OCI-LY1 (cell line): ENCODE results near the gene SIRT5.
A peak's percentile ranks its signal among the peaks of the same experiment; 100 is the strongest.

Experiments
- H2AFZ ChIP-seq: fragments of 200-600 bp; sonication (generic), shearing (Covaris generic); 2 replicates; pipeline ENCODE4 v1.6.0; 2014; ENCODE audit warnings: antibody characterized with exemption, mild to moderate bottlenecking, low read length
- H3F3A ChIP-seq: fragments of 200-600 bp; sonication (generic), shearing (Covaris generic); 2 replicates; pipeline ENCODE4 v1.6.0; 2014; ENCODE audit warnings: mild to moderate bottlenecking, antibody characterized with exemption, low read length, moderate library complexity; ENCODE audit not compliant: insufficient read depth
- H3K27ac ChIP-seq: fragments of 200-600 bp; sonication (generic); 2 replicates; pipeline ENCODE4 v1.5.1; 2014; ENCODE audit warnings: low read length, mixed run types, mild to moderate bottlenecking, low read depth; ENCODE audit not compliant: poor library complexity, severe bottlenecking
- H3K27me3 ChIP-seq: fragments of 200-600 bp; sonication (generic); 2 replicates; pipeline ENCODE4 v1.6.0; 2014; ENCODE audit warnings: antibody characterized with exemption, mild to moderate bottlenecking, low read length, moderate library complexity; ENCODE audit not compliant: insufficient read depth
- H3K36me3 ChIP-seq: fragments of 200-600 bp; sonication (generic); 2 replicates; pipeline ENCODE4 v1.6.1; 2014; ENCODE audit warnings: mild to moderate bottlenecking, antibody characterized with exemption, low read length, moderate library complexity, mixed read lengths; ENCODE audit not compliant: insufficient read depth
- H3K4me1 ChIP-seq: fragments of 200-600 bp; sonication (generic); 2 replicates; pipeline ENCODE4 v1.5.1; 2014; ENCODE audit warnings: mild to moderate bottlenecking, low read length, moderate library complexity; ENCODE audit not compliant: insufficient read depth, severe bottlenecking
- H3K4me2 ChIP-seq: fragments of 200-600 bp; sonication (generic), shearing (Covaris generic); 2 replicates; pipeline ENCODE4 v1.6.1; 2014; ENCODE audit warnings: low read length
- H3K4me3 ChIP-seq: fragments of 200-600 bp; sonication (generic); 2 replicates; pipeline ENCODE4 v1.5.1; 2014; ENCODE audit warnings: low read length, low read depth, mild to moderate bottlenecking, mixed read lengths; ENCODE audit not compliant: poor library complexity, severe bottlenecking
- H3K79me2 ChIP-seq: fragments of 200-600 bp; shearing (Covaris generic); 2 replicates; pipeline ENCODE4 v1.6.1; 2016; ENCODE audit warnings: mixed run types, low read length, mixed read lengths; ENCODE audit not compliant: insufficient read depth
- H3K9ac ChIP-seq: fragments of 200-600 bp; sonication (generic), shearing (Covaris generic); 2 replicates; pipeline ENCODE4 v1.6.1; 2014; ENCODE audit warnings: mild to moderate bottlenecking, low read length, mixed read lengths
- H3K9me2 ChIP-seq: fragments of 200-600 bp; sonication (generic), shearing (Covaris generic); 2 replicates; pipeline ENCODE4 v1.6.1; 2014; ENCODE audit warnings: low read depth, mild to moderate bottlenecking, low read length, mixed read lengths
- H3K9me3 ChIP-seq: fragments of 200-600 bp; shearing (Covaris generic); 2 replicates; pipeline ENCODE4 v1.6.1; 2014; ENCODE audit warnings: low read length, mixed read lengths
- H4K20me1 ChIP-seq: fragments of 200-600 bp; sonication (generic), shearing (Covaris generic); 2 replicates; pipeline ENCODE4 v1.6.0; 2016; ENCODE audit warnings: mild to moderate bottlenecking, low read length; ENCODE audit not compliant: insufficient read depth
- EZH2 ChIP-seq: fragments of 200-600 bp; sonication (generic), shearing (Covaris generic); IDR thresholded peaks from 2 replicates; pipeline ENCODE4 v1.8.0; 2017; ENCODE audit warnings: borderline replicate concordance, mixed run types, mild to moderate bottlenecking, antibody characterized with exemption, low read length, moderate library complexity, mixed read lengths
- TF ChIP-seq, protein P1 (sequence below): fragments of 200-600 bp; sonication (generic), shearing (Covaris generic); IDR thresholded peaks from 2 replicates; pipeline ENCODE4 v1.5.1; 2017; ENCODE audit warnings: mild to moderate bottlenecking, antibody characterized with exemption, low read length, moderate library complexity, mixed read lengths

SIRT5 gene

DNA sequence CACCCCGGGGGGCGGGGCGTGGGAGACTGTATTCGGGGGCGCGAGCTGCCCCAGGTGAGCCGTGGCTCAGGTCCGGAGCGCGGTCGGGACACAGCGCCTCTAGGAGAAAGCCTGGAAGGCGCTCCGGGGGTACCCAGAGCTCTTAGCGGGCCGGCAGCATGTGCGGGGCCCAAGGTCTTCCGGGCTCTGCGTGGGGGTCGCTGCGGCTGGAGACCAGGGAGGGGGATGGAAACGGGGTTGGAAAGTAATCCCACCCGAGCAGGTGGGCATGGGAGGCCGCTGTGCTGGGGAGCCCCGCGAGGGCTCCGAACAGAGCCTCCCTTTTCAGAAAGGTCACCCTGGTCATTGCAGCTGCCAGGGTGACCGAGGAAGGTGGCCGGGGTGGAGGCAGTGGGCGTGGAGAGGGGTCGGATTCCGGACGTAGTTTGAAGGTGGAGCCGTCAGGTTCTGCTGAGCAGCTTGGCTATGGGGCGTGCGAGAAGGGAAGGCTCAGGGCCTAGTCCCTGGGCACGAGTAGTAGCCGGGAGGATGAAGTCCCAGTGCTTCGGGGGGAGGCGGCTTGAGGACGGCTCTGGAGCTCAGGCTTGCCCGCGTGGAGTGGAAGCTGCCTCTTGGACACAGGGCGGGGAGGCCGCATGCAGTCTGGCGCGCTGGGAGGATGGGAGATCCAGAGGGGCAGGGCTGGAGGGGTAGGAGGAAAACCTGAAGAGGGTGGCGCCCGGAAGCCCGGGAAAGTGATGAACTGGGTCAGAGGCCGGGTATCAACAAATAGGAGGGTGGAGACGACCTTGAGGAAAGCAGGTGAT, at the start of gene SIRT5:
SIRT5 (plus strand) TSS at position 31 of the 806 bp plus-strand sequence. CDS start 9,510 bp downstream, outside the sequence.
- Histone ChIP-seq H3K9ac (peak within 1 kb of the TSS; percentile 82), H3K4me2 (peak within 1 kb of the TSS; percentile 91), H3K27ac (peak within 1 kb of the TSS; percentile 92), H3K27me3 (no peaks in the 10 kb centered on the region), H3K9me2 (no peaks in the 10 kb centered on the region), H3K36me3 (peaks cover 4% of the 10 kb centered on the region; the same call in 1 of the 2 replicates), H3K9me3 (no peaks in the 10 kb centered on the region), H3K79me2 (no peaks in the 10 kb centered on the region), H3K4me3 (peak within 1 kb of the TSS; percentile 85), H3F3A (no peaks in the 10 kb centered on the region), H2AFZ (peak within 1 kb of the TSS; percentile 15; the same call in 1 of the 2 replicates), H4K20me1 (no peaks in the 10 kb centered on the region), H3K4me1 (peaks cover 17% of the 10 kb centered on the region)
- TF ChIP-seq EZH2: no peak
- TF ChIP-seq, protein P1, sequence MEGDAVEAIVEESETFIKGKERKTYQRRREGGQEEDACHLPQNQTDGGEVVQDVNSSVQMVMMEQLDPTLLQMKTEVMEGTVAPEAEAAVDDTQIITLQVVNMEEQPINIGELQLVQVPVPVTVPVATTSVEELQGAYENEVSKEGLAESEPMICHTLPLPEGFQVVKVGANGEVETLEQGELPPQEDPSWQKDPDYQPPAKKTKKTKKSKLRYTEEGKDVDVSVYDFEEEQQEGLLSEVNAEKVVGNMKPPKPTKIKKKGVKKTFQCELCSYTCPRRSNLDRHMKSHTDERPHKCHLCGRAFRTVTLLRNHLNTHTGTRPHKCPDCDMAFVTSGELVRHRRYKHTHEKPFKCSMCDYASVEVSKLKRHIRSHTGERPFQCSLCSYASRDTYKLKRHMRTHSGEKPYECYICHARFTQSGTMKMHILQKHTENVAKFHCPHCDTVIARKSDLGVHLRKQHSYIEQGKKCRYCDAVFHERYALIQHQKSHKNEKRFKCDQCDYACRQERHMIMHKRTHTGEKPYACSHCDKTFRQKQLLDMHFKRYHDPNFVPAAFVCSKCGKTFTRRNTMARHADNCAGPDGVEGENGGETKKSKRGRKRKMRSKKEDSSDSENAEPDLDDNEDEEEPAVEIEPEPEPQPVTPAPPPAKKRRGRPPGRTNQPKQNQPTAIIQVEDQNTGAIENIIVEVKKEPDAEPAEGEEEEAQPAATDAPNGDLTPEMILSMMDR: peak; percentile 90; the same call in 1 of the 2 replicates

DNA sequence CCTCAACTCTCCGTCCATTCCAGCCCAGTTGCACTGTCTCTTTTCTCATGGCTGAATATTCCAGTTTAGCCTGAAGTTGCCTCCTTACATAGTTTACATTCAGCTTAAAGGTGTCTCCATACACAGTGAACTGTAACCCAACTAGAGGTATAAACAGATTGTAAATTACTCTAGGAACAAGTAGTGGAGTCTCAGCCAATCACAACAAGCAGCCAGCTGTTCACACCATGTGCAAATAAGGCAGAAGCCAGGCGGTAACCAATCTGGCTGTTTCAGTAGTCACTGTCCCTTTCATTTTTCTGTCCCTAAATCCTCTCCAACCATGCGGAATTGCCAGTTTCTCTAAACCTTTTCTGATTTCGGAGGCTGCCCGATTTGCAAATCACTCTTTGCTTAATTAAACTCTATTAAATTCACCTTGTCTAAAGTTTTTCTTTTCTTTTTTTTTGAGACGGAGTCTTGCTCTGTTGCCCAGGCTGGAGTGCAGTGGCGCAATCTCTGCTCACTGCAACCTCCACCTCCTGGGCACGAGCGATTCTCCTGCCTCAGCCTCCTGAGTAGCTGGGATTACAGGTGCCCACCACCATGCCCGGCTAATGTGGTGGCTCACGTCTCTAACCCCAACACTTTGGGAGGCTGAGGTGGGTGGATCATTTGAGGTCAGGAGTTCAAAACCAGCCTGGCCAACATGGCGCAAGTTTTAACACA, 49.4 kb upstream of the SIRT5 start:
- H3K27ac ChIP-seq: peak overlapping the region; percentile 99
- peak overlapping the region; percentile 90; the same call in 1 of the 2 replicates for H2AFZ ChIP-seq
- H3K79me2 ChIP-seq: no peaks in the 10 kb centered on the region
- no peaks in the 10 kb centered on the region for H3K9me3 ChIP-seq
- no peaks in the 10 kb centered on the region for H3K9me2 ChIP-seq
- H3F3A ChIP-seq: no peaks in the 10 kb centered on the region
- H3K27me3 ChIP-seq: no peaks in the 10 kb centered on the region
- no peak overlapping the region for H3K4me3 ChIP-seq
- H3K4me1 ChIP-seq: peaks cover 61% of the 10 kb centered on the region
- no peak for TF ChIP-seq EZH2
- TF ChIP-seq, protein P1: no peak
- peak overlapping the region; percentile 23; the same call in 1 of the 2 replicates for H3K9ac ChIP-seq
- H4K20me1 ChIP-seq: no peaks in the 10 kb centered on the region
- H3K4me2 ChIP-seq: peak overlapping the region; percentile 36; the same call in 1 of the 2 replicates
- H3K36me3 ChIP-seq: no peaks in the 10 kb centered on the region

DNA sequence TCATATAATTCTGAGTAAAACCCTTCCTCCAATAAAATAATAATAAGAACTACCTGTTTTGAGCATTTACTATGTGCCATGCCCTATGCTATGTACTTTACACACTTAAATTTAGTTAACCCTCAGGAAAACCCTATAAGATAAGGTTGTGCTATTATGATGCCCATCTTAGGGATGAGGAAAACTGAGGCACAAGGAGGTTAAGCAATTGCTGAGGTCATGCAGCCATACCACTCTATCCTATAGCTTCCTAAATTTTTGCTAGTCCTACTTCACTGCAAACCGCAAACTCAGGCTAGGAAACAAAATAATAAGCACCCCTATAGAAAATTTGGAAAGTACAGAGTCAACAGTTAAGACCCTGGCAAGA, 48.1 kb upstream of the SIRT5 start:
- H3K4me2 ChIP-seq: peak overlapping the region; percentile 77
- H3K27ac ChIP-seq: peak overlapping the region; percentile 99
- peak overlapping the region; percentile 12; the same call in 1 of the 2 replicates for H3K9ac ChIP-seq
- no peaks in the 10 kb centered on the region for H3K9me2 ChIP-seq
- H4K20me1 ChIP-seq: no peaks in the 10 kb centered on the region
- no peak overlapping the region for H3K4me3 ChIP-seq
- no peaks in the 10 kb centered on the region for H3K36me3 ChIP-seq
- H3K9me3 ChIP-seq: no peaks in the 10 kb centered on the region
- H2AFZ ChIP-seq: no peak overlapping the region
- TF ChIP-seq, protein P1: no peak
- TF ChIP-seq EZH2: no peak
- no peaks in the 10 kb centered on the region for H3K79me2 ChIP-seq
- no peaks in the 10 kb centered on the region for H3K27me3 ChIP-seq
- peaks cover 65% of the 10 kb centered on the region for H3K4me1 ChIP-seq
- no peaks in the 10 kb centered on the region for H3F3A ChIP-seq
